Stimulated activated CD4-positive, alpha-beta T cell treated with anti-CD3 and anti-CD28 coated beads, Interleukin-4, amount 100 ng/mL, for 1 hour (primary cell): ENCODE measurements around the gene MPP2.
"Not testable (repeated sequence)": the region's sequence is repeated elsewhere in the genome, so short reads cannot be mapped to it uniquely, and the experiment has no call there.

Experiments
- DNase-seq: peaks from one replicate; pipeline ENCODE4 v3.0.0-alpha.2; 2020

The MPP2 gene

GRCh38 chr17:43900858-43901754 lies 6.2 kb downstream of the MPP2 start:
- DNase-seq = no peak

GRCh38 chr17:43900183-43900857 lies 7.0 kb downstream of the MPP2 start:
- peak; percentile 87 for DNase-seq

DNA sequence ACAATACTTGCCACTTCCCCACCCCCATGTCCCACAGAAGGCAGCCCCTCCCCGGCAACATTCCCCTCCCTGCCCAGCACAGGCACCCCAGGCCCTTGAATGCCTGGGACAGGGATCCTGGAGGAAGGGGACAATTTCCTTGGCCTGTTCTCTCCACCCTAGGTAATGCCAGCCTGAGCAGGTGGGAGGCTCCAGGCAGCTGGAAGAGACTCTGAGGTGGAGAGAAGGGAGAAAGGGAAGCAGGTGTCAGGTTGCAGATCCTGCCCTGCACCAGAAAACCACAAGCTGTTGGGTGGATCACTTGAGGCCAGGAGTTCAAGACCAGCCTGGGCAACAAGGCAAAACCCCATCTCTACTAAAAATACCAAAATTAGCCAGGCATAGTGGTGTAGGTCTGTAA lies 8.9 kb downstream of the MPP2 start:
- no peak for DNase-seq

DNA sequence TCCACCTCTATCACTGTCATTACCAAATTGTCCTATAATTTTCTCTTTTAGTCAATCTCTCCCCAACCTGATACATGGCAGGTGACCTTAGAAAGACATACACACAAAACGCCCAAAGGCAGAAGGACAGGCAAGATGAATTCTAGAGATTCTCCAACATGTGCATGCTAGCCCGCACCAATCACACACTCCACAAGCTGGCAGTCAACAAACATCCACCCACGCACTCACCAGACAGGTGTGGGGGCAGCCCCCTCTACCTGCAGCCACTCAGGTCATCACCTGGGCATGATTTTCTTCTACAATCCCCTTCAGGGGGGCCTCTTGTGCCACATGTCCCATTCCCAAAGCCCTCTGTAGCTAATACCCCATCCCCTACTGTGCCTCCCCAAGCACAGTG lies 9.5 kb downstream of the MPP2 start:
- DNase-seq = no peak

DNA sequence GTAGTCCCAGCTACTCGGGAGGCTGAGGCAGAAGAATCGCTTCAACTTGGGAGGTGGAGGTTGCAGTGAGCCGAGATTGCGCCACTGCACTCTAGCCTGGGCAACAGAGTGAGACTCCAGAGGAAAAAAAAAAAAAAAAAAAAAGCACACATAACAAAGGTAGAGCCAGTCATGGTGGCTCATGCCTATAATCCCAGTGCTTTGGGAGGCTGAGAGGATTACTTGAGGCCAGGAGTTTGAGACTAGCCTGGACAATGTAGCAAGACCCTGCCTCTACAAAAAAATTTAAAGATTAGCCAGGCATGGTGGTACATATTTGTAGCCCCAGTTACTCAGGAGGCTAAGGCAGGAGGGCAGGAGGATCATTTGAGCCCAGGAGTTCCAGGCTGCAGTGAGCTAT lies 12.8 kb downstream of the MPP2 start:
- not testable (repeated sequence) for DNase-seq

- DNase-seq = no peak
Measured at GRCh38 chr17:43892647-43892952, 14.7 kb downstream of the MPP2 start.

- no peak for DNase-seq
Measured at GRCh38 chr17:43891851-43892646, 15.3 kb downstream of the MPP2 start.

DNA sequence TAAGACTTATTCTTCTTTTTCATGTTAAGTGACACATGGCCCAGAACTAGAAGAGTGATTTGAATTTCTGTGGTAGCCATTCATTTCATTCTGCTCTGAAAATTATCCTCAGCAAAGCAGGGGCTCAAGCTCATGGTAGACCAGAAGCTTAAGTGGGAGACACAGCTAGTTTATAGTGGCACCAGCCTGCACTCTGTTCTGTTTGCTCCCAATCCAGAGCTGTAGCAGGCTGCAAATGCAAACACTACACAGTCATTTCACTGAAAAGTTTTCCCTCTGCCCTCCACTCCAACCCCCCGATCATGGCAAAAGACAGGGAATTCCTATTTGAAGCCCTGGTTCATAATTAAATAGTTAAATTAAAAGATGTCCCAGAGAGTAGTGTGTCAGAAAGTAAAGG lies 17.1 kb downstream of the MPP2 start:
- no peak for DNase-seq

DNA sequence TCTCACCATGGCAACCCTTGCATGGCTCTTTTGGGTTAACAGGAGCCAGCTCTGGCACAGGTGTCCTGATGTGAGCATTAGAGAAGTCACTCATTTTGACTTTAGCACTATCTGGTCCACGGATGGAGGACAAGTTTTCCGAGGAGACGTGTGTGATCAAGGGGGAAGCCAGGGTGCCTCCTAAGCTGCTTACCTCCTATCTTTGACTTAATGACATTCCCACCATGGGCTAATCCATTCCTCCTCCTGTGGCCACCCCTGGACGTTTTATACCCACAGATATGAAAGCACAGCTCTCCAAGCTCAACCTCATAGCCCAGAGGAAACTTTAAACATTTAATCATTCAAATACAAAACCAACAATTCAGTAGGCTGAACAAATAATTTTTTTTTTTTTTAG lies 18.8 kb downstream of the MPP2 start:
- DNase-seq = no peak

GRCh38 chr17:43882761-43883415 lies 24.4 kb downstream of the MPP2 start:
- no peak for DNase-seq

- no peak for DNase-seq
Measured at GRCh38 chr17:43881758-43882505, 25.4 kb downstream of the MPP2 start.

- DNase-seq = no peak
Measured at GRCh38 chr17:43881181-43881580, 26.2 kb downstream of the MPP2 start.

- DNase-seq = peak; percentile 46
Measured at GRCh38 chr17:43880420-43880991, 26.8 kb downstream of the MPP2 start.

GRCh38 chr17:43879723-43880419 lies 27.5 kb downstream of the MPP2 start:
- no peak for DNase-seq

DNA sequence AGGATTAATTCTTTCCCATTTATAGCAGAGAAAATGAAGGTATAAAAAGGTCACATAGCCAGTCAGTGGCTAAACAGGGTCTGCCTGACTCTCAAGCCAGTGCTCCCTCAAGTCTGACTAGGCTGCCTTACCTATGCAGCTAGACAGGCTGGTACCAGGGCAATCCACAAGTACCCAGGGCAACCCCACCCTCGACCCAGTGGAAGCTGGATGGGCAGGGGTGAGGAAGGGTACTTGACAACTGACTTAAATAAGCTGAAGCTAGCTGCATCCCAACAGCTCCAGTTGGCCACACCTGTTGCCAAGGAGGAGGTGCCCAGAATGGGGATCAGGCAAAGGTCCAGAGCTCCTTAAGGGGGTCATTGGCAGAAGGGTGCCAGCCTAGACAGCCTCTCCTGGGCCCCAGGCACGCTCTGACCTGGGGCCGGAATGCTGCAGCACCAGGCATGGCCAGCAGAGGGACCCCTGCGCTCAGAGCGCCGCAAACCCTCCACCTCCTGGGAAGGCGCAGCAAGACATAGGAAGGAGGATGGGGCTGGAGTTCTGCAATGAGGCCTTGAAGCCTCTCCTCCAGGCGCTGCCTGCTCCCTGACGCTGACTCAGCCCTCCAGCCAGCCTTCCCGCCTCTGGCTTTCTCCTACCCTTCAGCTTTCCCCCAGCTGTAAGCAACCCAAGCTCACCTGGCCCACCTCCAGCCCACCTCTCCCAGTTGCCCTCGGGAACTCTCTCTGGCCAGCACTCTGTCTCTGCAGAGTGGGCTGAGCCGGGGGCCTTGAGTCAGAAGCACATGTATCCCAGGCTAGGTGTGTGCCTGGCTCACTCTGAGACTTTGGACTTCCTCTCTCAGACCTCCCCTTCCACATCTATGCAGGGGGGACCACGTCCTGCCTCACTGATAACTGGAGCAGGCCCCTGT lies 28.8 kb downstream of the MPP2 start:
- peak; percentile 74 for DNase-seq

DNA sequence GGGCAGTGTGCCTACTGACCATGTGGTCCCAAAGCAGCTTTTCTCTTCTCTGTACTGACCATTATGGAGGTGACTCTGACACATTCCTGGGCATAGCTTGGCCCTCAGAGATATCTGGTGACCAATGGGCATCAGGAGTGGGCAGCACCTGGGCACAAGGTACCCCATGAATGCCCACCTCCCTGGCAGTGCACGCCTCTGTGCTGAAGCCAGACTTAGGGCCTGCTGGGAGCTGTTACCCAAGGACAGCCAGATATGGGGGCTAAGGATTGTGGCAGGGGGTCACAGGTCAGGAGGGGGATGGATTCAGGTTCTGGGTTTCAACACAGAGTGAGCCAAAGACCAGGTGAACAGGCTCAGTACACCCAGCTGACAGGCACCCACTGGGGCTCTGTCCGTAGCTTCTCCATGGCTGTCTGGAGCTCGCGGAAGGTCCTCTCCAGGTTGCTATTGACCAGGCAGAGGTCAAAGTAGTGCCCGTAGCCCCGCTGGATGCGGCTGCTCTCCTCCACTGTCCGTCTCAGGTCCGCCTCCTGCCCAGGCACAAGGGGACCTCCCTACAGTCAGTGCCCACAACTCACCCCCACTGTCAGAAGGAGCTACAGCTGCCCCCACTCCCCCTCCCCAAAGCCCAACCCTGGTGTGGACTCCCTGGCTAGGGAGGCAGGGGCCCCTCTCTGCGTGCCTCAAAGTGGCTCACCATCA lies 29.7 kb downstream of the MPP2 start:
- no peak for DNase-seq

DNA sequence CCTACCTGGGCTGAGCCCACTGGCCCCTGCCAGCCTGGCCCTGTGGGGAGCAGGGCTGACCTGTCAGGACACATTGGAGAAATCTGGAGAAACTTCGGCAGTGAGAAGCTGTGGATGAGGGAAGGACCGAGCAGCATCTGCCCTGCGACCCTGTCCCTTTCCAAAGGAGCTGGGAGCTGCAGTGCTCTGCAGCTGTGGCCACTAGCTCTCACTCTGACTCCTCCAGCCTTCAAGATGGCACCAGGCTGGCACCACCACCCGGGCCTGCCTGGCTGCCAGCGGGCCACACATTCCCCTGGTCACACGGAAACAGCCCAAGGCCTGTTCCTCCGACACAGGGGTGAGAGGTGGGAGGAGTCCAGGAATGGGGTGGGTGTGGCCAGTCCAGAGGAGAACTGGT lies 30.3 kb downstream of the MPP2 start:
- no peak for DNase-seq

DNA sequence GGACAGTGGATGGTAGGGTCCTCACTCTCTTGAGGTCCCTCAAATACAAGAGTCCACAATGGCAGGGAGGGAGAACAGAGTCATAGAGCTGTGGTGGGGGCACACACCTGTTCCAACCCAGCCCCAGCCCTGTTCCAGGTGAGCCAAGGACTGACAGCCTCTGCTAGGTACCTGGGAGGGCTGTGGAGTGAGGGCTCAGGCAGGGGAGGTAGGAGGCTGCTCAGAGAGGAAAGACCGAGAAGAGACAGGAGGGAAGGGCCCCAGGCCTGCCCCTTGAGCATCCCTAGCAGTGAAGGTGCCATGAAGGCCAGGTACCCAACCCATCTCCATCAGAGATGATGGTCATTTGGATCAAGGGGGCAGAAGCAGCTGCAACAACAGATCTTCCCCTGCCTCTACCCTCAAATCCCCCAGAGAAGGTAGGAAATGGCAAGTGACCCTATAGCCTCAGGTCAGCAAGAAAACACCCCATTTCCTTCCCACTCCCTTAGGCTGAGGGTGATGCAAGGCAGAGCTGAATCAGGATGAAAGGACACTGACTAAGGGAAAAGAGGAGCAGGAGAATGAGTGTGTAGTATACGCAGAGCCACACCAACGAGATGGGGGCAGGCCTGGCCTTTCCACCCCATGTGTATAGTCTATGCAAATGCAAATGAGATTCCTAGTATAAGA lies 31.7 kb downstream of the MPP2 start:
- no peak for DNase-seq

GRCh38 chr17:43874293-43874692 lies 33.0 kb downstream of the MPP2 start:
- no peak for DNase-seq
